ENCODE measurements around the gene ERP29.
"Not testable (repeated sequence)": the region's sequence is repeated elsewhere in the genome, so short reads cannot be mapped to it uniquely, and the experiment has no call there.

ERP29 gene

GRCh38 chr12:112001576-112001975, 11.7 kb upstream of the ERP29 start:
- no peak overlapping the region for H3K4me3 ChIP-seq (ENCODE audit: low read depth, low read length)
- no peak for TF ChIP-seq CTCF (IDR thresholded peaks at IDR 0.05; ENCODE audit: control insufficient read depth, extremely low read depth, insufficient read depth)
- no peak for DNase-seq (ENCODE audit: low read depth)

GRCh38 chr12:112004041-112004440, 9.2 kb upstream of the ERP29 start:
- TF ChIP-seq CTCF (IDR thresholded peaks at IDR 0.05; ENCODE audit: control insufficient read depth, extremely low read depth, insufficient read depth): no peak
- no peak overlapping the region for H3K4me3 ChIP-seq (ENCODE audit: low read depth, low read length)
- no peak for DNase-seq (ENCODE audit: low read depth)

- H3K4me3 ChIP-seq (ENCODE audit: low read depth, low read length): no peak overlapping the region
- TF ChIP-seq CTCF (IDR thresholded peaks at IDR 0.05; ENCODE audit: control insufficient read depth, extremely low read depth, insufficient read depth): no peak
- DNase-seq (ENCODE audit: low read depth): no peak
Measured at GRCh38 chr12:112005419-112006395, 7.5 kb upstream of the ERP29 start.

- no peak overlapping the region for H3K4me3 ChIP-seq (ENCODE audit: low read depth, low read length)
- TF ChIP-seq CTCF (IDR thresholded peaks at IDR 0.05; ENCODE audit: control insufficient read depth, extremely low read depth, insufficient read depth): no peak
- no peak for DNase-seq (ENCODE audit: low read depth)
Measured at GRCh38 chr12:112007945-112008344, 5.3 kb upstream of the ERP29 start.

- H3K4me3 ChIP-seq (ENCODE audit: low read depth, low read length): no peak overlapping the region
- no peak for DNase-seq (ENCODE audit: low read depth)
- TF ChIP-seq CTCF (IDR thresholded peaks at IDR 0.05; ENCODE audit: control insufficient read depth, extremely low read depth, insufficient read depth): no peak
Measured at GRCh38 chr12:112008918-112009317, 4.3 kb upstream of the ERP29 start.

GRCh38 chr12:112009596-112009995, 3.6 kb upstream of the ERP29 start:
- DNase-seq (ENCODE audit: low read depth); H3K4me3 ChIP-seq (ENCODE audit: low read depth, low read length): not testable (repeated sequence)

- no peak for DNase-seq (ENCODE audit: low read depth)
- no peak overlapping the region for H3K4me3 ChIP-seq (ENCODE audit: low read depth, low read length)
- TF ChIP-seq CTCF (IDR thresholded peaks at IDR 0.05; ENCODE audit: control insufficient read depth, extremely low read depth, insufficient read depth): no peak
Measured at GRCh38 chr12:112010415-112011344, 2.5 kb upstream of the ERP29 start.

Measured in LNCaP clone FGC (cell line).